SK-N-SH (cell line): Measurements from ENCODE around the gene TICRR. TPM values are rescaled to one million over a fixed set of nuclear protein-coding genes. Genes with fewer than 3 reads are reported as not detected.

ENCODE experiments used
- CTCF ChIA-PET: fragments of 300-600, 350-600 bp; formaldehyde crosslinking; extraction: SDS; loops from one replicate; lab custom pipeline; 2021; lab: Yijun Ruan, JAX
- POLR2A ChIA-PET: fragments of 350-600 bp; sonication (Branson Sonifier 250); formaldehyde crosslinking; extraction: SDS; loops from one replicate; lab custom pipeline; 2020; ENCODE audit warnings: antibody characterized with exemption, inconsistent platforms; lab: Yijun Ruan, JAX
- DNase-seq: peaks from one replicate; pipeline ENCODE4 v3.0.0; 2012
- H2AFZ ChIP-seq: fragments of 200-600 bp; sonication (generic); 2 replicates; pipeline ENCODE4 v1.8.1; 2016; ENCODE audit warnings: antibody characterized with exemption, mild to moderate bottlenecking, low read depth
- H3F3A ChIP-seq: fragments of 200-600 bp; sonication (generic); replicated peaks from 2 replicates; pipeline ENCODE3; 2016; ENCODE audit warnings: antibody characterized with exemption, mild to moderate bottlenecking; ENCODE audit not compliant: insufficient read depth
- H3K27ac ChIP-seq, 2 experiments: fragments of 200-500 bp in 1 of 2; fragments of 200-600 bp in 1 of 2; sonication (Bioruptor generic) in 1 of 2; sonication (generic), shearing (Covaris generic) in 1 of 2; 2 replicates each; pipeline versions ENCODE4 v1.5.1 to v1.6.1; 2014 to 2016; ENCODE audit warnings: low read depth in 2 of 2, inconsistent platforms in 1 of 2, low read length in 1 of 2, mild to moderate bottlenecking in 1 of 2, mixed read lengths in 1 of 2
- H3K27me3 ChIP-seq: fragments of 200-600 bp; sonication (generic), shearing (Covaris generic); 2 replicates; pipeline ENCODE4 v1.6.1; 2016; ENCODE audit warnings: mixed run types; ENCODE audit not compliant: insufficient read depth
- H3K36me3 ChIP-seq, 2 experiments: fragments of 200-500 bp in 1 of 2; fragments of 200-600 bp in 1 of 2; sonication (Bioruptor generic) in 1 of 2; sonication (generic) in 1 of 2; replicated peaks in 1 of 2; 2 replicates each; pipeline versions ENCODE3 to v1.5.1; 2014 to 2016; ENCODE audit warnings: low read length in 1 of 2, mild to moderate bottlenecking in 1 of 2; ENCODE audit not compliant: insufficient read depth in 2 of 2, control insufficient read depth in 1 of 2
- H3K4me1 ChIP-seq, 2 experiments: fragments of 200-500 bp in 1 of 2; fragments of 200-600 bp in 1 of 2; sonication (Bioruptor generic) in 1 of 2; sonication (generic), shearing (Covaris generic) in 1 of 2; 2 replicates each; pipeline versions ENCODE4 v1.5.1 to v1.6.1; 2014 to 2016; ENCODE audit warnings: low read depth in 1 of 2, low read length in 1 of 2, mixed run types in 1 of 2; ENCODE audit not compliant: insufficient read depth in 2 of 2, control insufficient read depth in 1 of 2
- H3K4me2 ChIP-seq: fragments of 200-600 bp; sonication (generic), shearing (Covaris generic); 2 replicates; pipeline ENCODE4 v1.6.1; 2017; ENCODE audit warnings: mixed run types
- H3K4me3 ChIP-seq, 2 experiments: fragments of 200-500 bp in 1 of 2; fragments of 200-600 bp in 1 of 2; sonication (Bioruptor generic) in 1 of 2; sonication (generic), shearing (Covaris generic) in 1 of 2; 2 replicates each; pipeline versions ENCODE4 v1.5.1 to v1.8.1; 2014 to 2016; ENCODE audit warnings: low read depth in 2 of 2, inconsistent platforms in 1 of 2, low read length in 1 of 2, mild to moderate bottlenecking in 1 of 2, mixed read lengths in 1 of 2, moderate library complexity in 1 of 2
- H3K79me2 ChIP-seq: fragments of 200-600 bp; sonication (generic); 2 replicates; pipeline ENCODE4 v1.8.1; 2017; ENCODE audit warnings: mild to moderate bottlenecking; ENCODE audit not compliant: insufficient read depth
- H3K9ac ChIP-seq: fragments of 200-600 bp; sonication (generic); 2 replicates; pipeline ENCODE4 v1.6.1; 2017; ENCODE audit warnings: mixed run types
- H3K9me2 ChIP-seq: fragments of 200-600 bp; sonication (generic); 2 replicates; pipeline ENCODE4 v1.6.1; 2017; ENCODE audit warnings: mixed run types
- H3K9me3 ChIP-seq: fragments of 200-600 bp; sonication (generic); 2 replicates; pipeline ENCODE4 v1.6.1; 2017; ENCODE audit warnings: mixed run types, mild to moderate bottlenecking, moderate library complexity
- H4K20me1 ChIP-seq: fragments of 200-600 bp; sonication (generic); 2 replicates; pipeline ENCODE4 v1.6.1; 2017; ENCODE audit warnings: mild to moderate bottlenecking, mixed run types; ENCODE audit not compliant: insufficient read depth
- CHD2 ChIP-seq: fragments of 150-350 bp; IDR thresholded peaks from 2 replicates; pipeline ENCODE4 v1.6.1; 2018; ENCODE audit warnings: low read length; ENCODE audit not compliant: partially characterized antibody
- CTCF ChIP-seq: fragments of 200-600 bp; sonication (generic); IDR thresholded peaks from 2 replicates; pipeline ENCODE4 v1.6.1; 2017; ENCODE audit warnings: antibody characterized with exemption, mild to moderate bottlenecking, moderate library complexity
- EP300 ChIP-seq, 2 experiments: IDR thresholded peaks; 2 replicates each; pipeline versions ENCODE4 v1.4.0 to v1.6.1; 2012; ENCODE audit warnings: borderline replicate concordance in 1 of 2, low read depth in 1 of 2, low read length in 1 of 2
- FOSL2 ChIP-seq: IDR thresholded peaks from 2 replicates; pipeline ENCODE4 v1.4.0; 2012; ENCODE audit warnings: low read depth, mild to moderate bottlenecking, moderate library complexity, borderline replicate concordance
- FOXM1 ChIP-seq: IDR thresholded peaks from 2 replicates; pipeline ENCODE4 v1.4.0; 2012; ENCODE audit warnings: low read depth, mild to moderate bottlenecking
- GABPA ChIP-seq: IDR thresholded peaks from 2 replicates; pipeline ENCODE4 v1.4.0; 2012; ENCODE audit warnings: low read depth, mild to moderate bottlenecking
- NFIC ChIP-seq: IDR thresholded peaks from 2 replicates; pipeline ENCODE4 v1.4.0; 2012; ENCODE audit warnings: borderline replicate concordance
- NRF1 ChIP-seq: IDR thresholded peaks from 2 replicates; pipeline ENCODE4 v1.6.1; 2012; ENCODE audit warnings: low read depth, mild to moderate bottlenecking, low read length
- RAD21 ChIP-seq: IDR thresholded peaks from 2 replicates; pipeline ENCODE4 v1.6.1; 2012; ENCODE audit warnings: mild to moderate bottlenecking, low read length
- RCOR1 ChIP-seq: fragments of 150-350 bp; IDR thresholded peaks from 2 replicates; pipeline ENCODE4 v1.6.1; 2017; ENCODE audit warnings: antibody characterized with exemption, low read length
- REST ChIP-seq: IDR thresholded peaks from 2 replicates; pipeline ENCODE4 v1.6.1; 2012; ENCODE audit warnings: mild to moderate bottlenecking, low read depth, low read length, moderate library complexity
- TEAD4 ChIP-seq: IDR thresholded peaks from 2 replicates; pipeline ENCODE4 v1.4.0; 2012; ENCODE audit warnings: mild to moderate bottlenecking, borderline replicate concordance; ENCODE audit not compliant: insufficient read depth
- USF2 ChIP-seq: fragments of 150-350 bp; IDR thresholded peaks from 2 replicates; pipeline ENCODE4 v1.6.1; 2017; ENCODE audit warnings: antibody characterized with exemption, low read length, low read depth, borderline replicate concordance
- WGBS: methylation state at CpG from one replicate; pipeline ENCODE4 v1.1.6; 2017; ENCODE audit warnings: low lambda C conversion rate; 5-methylcytosine and 5-hydroxymethylcytosine counted together
- polyA plus RNA-seq, 3 experiments: library from polyadenylated mRNA; depleted of rRNA; stranded (reverse); fragments of >200 nt; gene quantifications; 2 replicates each; pipeline ENCODE4 v1.2.3, GENCODE V29; 2012
- TF ChIP-seq, protein P1 (sequence below): IDR thresholded peaks from 2 replicates; pipeline ENCODE4 v1.4.0; 2012; ENCODE audit warnings: low read depth, borderline replicate concordance

Gene TICRR
- polyA plus RNA-seq, 1 of the 3 experiments (the other 2 are of a cell fraction): 3.2 TPM

GRCh38 chr15:89642106-89642505 is 66.8 kb downstream of the TICRR start:
- peaks cover 10 to 12% of the 10 kb centered on the region in 2 experiments for H3K36me3 ChIP-seq
- H2AFZ ChIP-seq: no peak overlapping the region
- H3K4me3 ChIP-seq: no peak overlapping the region
- no peaks in the 10 kb centered on the region for H3K4me1 ChIP-seq
- H3K9me2 ChIP-seq: no peaks in the 10 kb centered on the region
- H3K27ac ChIP-seq: no peak overlapping the region
- no peak for DNase-seq
- no peaks in the 10 kb centered on the region for H3K79me2 ChIP-seq
- POLR2A ChIA-PET: interaction anchor here (1.1 kb wide), 1 partner anchor 9 kb away, joined by 5 read pairs; no protein-coding TSS in a partner anchor
- no peak overlapping the region for H3K4me2 ChIP-seq
- 97% methylated on average over 14 of the region's 16 CpGs for WGBS
- no peak overlapping the region for H3K9ac ChIP-seq
- no peaks in the 10 kb centered on the region for H3K27me3 ChIP-seq
- no peaks in the 10 kb centered on the region for H4K20me1 ChIP-seq
- no peak for TF ChIP-seq CHD2
- TF ChIP-seq, protein P1, sequence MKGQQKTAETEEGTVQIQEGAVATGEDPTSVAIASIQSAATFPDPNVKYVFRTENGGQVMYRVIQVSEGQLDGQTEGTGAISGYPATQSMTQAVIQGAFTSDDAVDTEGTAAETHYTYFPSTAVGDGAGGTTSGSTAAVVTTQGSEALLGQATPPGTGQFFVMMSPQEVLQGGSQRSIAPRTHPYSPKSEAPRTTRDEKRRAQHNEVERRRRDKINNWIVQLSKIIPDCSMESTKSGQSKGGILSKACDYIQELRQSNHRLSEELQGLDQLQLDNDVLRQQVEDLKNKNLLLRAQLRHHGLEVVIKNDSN: no peak
- no peak for TF ChIP-seq NFIC
- TF ChIP-seq CTCF: no peak
- TF ChIP-seq TEAD4: no peak
- TF ChIP-seq NRF1: no peak
- TF ChIP-seq USF2: no peak
- no peak for TF ChIP-seq FOXM1
- no peak for TF ChIP-seq RCOR1
- TF ChIP-seq FOSL2: no peak
- no peak for TF ChIP-seq EP300 (IDR thresholded peaks at IDR 0.05; ENCODE audit: borderline replicate concordance in 1 of 2, low read depth in 1 of 2, low read length in 1 of 2)
- no peak for TF ChIP-seq REST
- TF ChIP-seq RAD21: no peak
- no peak for TF ChIP-seq GABPA
- TF ChIP-seq, all 33 proteins: peak for 0
- CTCF ChIA-PET: interaction anchor here (1.7 kb wide), 1 partner anchor 30 kb away, joined by 5 read pairs; no protein-coding TSS in a partner anchor
- Histone ChIP-seq H3K9me3 (no peaks in the 10 kb centered on the region), H3F3A (no peaks in the 10 kb centered on the region)
